Urinary bladder (tissue), 4 donors: ENCODE measurements around the gene KIAA1755. TPM values are rescaled to one million over a fixed set of nuclear protein-coding genes. Genes with fewer than 3 reads are reported as not detected.
"Not testable (repeated sequence)": the region's sequence is repeated elsewhere in the genome, so short reads cannot be mapped to it uniquely, and the experiment has no call there.

ENCODE experiments used
- DNase-seq: peaks from one replicate; pipeline ENCODE4 v3.0.0-alpha.2; 2015; ENCODE audit errors: extremely low spot score
- H3K27ac ChIP-seq: one replicate; pipeline ENCODE4 v1.5.1; 2013; ENCODE audit warnings: low read depth, mild to moderate bottlenecking, moderate library complexity
- H3K36me3 ChIP-seq: one replicate; pipeline ENCODE4 v1.6.1; 2013; ENCODE audit warnings: mild to moderate bottlenecking, moderate library complexity; ENCODE audit not compliant: insufficient read depth
- H3K4me1 ChIP-seq: one replicate; pipeline ENCODE4 v1.6.1; 2013; ENCODE audit warnings: mild to moderate bottlenecking, moderate library complexity; ENCODE audit not compliant: insufficient read depth
- H3K4me3 ChIP-seq: one replicate; pipeline ENCODE4 v1.5.1; 2013; ENCODE audit warnings: low read depth, low read length
- WGBS: extraction: QIAGEN DNeasy Blood & Tissue Kit; methylation state at CpG from one replicate; pipeline ENCODE4 v1.1.7; 2013; 5-methylcytosine and 5-hydroxymethylcytosine counted together
- polyA plus RNA-seq: library from polyadenylated mRNA; stranded (reverse); fragments of 200-250 nt; gene quantifications from one replicate; pipeline ENCODE4 v1.2.3, GENCODE V29; 2013
- total RNA-seq: library from RNA; depleted of rRNA; stranded (reverse); fragments of >200 nt; gene quantifications from one replicate; pipeline ENCODE4 v1.2.3, GENCODE V29; 2014
- donor health status: healthy with polysubstance abuse.
- donor health status: healthy.

The KIAA1755 gene
- total and polyA plus RNA-seq, 2 donors, result 6.1 to 6.8 TPM

DNA sequence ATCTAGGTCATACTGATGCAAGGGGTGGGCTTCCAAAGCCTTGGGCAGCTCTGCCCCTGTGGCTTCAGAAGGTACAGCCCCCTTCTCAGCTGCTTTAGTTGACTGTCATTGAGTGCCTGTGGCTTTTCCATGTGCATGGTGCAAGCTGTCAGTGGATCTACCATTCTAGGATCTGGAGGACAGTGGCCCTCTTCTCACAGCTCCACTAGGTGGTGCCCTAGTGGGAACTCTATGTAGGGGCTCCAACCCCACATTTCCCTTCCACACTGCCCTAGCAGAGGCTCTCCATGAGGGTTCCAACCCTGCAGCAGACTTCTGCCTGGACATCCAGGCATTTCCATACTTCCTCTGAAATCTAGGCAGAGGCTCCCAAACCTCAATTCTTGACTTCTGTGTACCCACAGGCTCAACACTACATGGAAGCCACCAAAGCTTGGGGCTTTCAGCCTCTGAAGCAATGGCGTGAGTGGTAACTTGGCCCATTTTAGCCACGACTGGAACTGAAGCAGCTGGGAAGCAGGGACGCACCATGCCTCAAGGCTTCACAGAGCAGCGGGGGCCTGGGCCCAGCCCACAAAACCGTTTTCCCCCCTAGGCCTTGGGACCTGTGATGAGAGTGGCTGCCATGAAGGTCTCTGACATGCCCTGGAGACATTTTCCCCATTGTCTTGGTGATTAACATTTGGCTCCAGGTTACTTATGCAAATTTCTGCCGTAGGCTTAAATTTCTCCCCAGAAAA is 20.8 kb upstream of the KIAA1755 start:
- H3K4me3 ChIP-seq, DNase-seq, H3K27ac ChIP-seq, H3K36me3 ChIP-seq, H3K4me1 ChIP-seq: not testable (repeated sequence)
- 94% methylated on average over 6 of the region's 6 CpGs for WGBS

DNA sequence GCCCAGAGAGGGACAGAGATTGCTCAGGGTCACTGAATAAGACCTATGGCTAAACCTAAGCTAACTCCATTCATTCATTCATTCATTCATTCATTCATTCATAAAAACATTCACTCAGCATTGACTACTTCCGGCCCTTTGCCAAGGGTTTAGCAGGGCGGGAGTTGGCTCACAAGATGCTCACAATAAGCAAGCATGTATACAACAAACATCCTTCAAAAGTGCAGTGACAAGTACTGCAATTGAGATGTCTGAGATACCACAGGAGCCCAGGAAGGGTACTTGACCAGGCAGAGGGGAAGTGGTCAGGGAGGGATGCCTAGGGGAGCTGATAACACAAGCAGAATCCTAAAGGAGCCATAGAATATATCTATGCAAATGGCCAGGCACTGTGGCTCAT is 18.2 kb upstream of the KIAA1755 start:
- no peak overlapping the region for H3K4me3 ChIP-seq
- H3K36me3 ChIP-seq, result no peaks in the 10 kb centered on the region
- H3K27ac ChIP-seq, result no peak overlapping the region
- no peaks in the 10 kb centered on the region for H3K4me1 ChIP-seq
- DNase-seq, result no peak
- 94% methylated on average over 2 of the region's 2 CpGs for WGBS

DNA sequence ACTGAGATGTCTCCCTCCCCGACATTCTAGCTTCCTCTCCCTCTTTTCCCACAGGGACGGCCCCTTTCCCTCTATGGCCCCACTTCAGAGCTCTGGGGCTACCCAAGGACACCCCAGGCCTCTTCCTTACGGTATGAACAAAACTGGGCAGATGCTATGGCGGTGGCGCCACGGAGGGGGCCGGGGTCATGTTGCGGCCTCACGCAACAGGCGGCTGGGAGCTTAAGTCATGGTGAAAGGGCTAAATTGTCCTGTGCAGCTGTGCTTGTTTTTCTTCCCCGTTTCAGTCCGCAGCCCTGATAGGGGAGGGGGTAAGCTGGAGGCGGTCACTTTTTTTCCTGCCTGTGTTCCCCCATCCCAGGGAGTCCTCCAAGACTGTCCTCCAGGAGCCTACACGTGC is 17.6 kb upstream of the KIAA1755 start:
- Histone ChIP-seq H3K4me1 (no peaks in the 10 kb centered on the region), H3K27ac (no peak overlapping the region), H3K36me3 (no peaks in the 10 kb centered on the region), H3K4me3 (no peak overlapping the region)
- no peak for DNase-seq
- WGBS, result 73% methylated on average over 14 of the region's 14 CpGs

DNA sequence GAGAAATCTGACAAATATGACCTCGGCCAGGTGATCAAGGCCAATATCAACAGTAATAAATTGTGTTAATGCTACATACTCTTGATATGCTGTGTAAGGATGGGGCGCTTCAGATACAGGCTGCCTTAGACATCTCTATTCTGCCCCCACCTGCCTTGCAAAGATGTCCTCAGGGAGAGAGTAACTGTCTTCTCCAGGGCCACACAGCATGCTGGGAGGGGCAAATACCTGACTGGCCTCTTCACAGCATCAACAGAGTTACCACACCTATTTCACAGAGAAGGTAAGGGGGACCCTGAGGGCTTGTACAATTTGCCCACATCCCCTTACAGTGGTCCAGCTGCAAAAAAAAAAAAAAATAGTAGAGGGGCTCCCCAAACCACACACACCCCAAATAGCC is 17.2 kb upstream of the KIAA1755 start:
- Histone ChIP-seq H3K27ac (no peak overlapping the region), H3K4me1 (no peaks in the 10 kb centered on the region), H3K36me3 (no peaks in the 10 kb centered on the region), H3K4me3 (no peak overlapping the region)
- WGBS, result 93% methylated on average over 2 of the region's 2 CpGs
- no peak for DNase-seq

DNA sequence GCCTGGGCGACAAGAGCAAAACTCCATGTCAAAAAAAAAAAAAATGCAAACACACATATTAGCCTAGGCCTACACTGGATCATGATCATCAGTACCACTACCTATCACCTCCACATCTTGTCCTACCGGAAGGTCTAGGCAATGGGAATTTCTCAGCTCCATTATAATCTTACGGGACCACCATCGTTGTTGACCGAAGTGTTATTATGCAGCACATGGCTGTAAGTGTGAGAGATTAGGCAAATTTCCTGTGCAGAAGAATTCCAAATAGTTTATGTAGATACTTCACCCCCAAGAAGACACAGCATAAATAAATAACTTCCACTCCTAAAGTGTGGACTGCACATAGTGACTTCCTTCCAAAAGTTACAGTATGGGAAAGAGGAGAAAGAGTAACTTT is 16.8 kb upstream of the KIAA1755 start:
- H3K36me3 ChIP-seq, result no peaks in the 10 kb centered on the region
- DNase-seq, result no peak
- H3K4me3 ChIP-seq, result no peak overlapping the region
- no peaks in the 10 kb centered on the region for H3K4me1 ChIP-seq
- WGBS, result 91% methylated on average over 5 of the region's 5 CpGs
- H3K27ac ChIP-seq, result no peak overlapping the region

DNA sequence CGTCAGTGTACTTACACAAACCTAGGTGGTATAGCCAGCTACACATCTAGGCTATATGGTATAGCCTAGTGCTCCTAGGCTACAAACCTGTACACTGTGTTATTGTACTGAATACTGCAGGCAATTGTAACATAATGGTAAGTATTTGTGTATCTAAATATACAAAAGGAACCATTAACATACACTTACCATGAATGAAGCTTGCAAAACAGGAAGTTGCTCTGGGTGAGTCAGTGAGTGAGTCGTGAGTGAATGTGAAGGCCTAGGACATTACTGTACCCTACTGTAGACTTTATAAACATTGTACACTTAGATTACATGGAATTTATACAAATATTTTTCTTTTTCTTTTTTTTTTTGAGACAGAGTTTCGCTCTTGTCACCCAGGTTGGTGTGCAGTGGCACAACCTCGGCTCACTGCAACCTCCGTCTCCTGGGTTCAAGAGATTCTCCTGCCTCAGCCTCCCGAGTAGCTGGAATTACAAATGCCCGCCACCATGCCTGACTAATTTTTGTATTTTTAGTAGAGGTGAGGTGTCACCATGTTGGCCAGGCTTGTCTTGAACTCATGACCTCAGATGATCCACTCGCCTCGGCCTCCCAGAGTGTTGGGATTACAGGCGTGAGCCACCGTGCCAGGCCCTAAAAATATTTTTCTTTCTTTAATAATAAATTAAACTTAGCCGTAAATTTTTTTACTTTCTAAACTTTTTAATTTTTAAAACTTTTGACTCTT is 15.4 kb upstream of the KIAA1755 start:
- peaks cover 3% of the 10 kb centered on the region for H3K4me1 ChIP-seq
- H3K4me3 ChIP-seq, result no peak overlapping the region
- DNase-seq, result no peak
- no peaks in the 10 kb centered on the region for H3K36me3 ChIP-seq
- WGBS, result 88% methylated on average over 12 of the region's 12 CpGs
- H3K27ac ChIP-seq, result no peak overlapping the region

DNA sequence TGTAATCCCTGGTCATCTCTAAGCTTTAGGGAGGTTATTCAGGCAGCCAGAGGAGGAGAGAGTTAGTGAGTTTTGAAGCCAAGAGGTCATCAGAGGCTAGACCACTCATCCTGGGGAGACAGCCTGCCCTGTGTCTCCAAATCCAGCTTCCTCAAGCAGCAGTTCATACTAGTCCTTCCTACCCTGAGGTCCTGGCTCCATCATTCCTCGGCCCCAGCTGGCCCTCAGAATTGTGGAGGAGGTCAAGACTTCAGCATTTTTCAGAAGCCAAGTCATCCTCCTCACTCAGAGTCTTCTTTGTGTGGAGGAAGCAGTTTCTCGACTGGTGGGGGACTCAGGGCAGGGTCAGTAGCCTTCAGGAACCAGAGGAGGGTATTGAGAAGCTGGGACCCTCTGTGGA is 12.4 kb upstream of the KIAA1755 start:
- H3K27ac ChIP-seq, result no peak overlapping the region
- no peak for DNase-seq
- WGBS, result 44% methylated on average over 2 of the region's 2 CpGs
- no peaks in the 10 kb centered on the region for H3K36me3 ChIP-seq
- H3K4me3 ChIP-seq, result no peak overlapping the region
- H3K4me1 ChIP-seq, result peaks cover 6% of the 10 kb centered on the region

DNA sequence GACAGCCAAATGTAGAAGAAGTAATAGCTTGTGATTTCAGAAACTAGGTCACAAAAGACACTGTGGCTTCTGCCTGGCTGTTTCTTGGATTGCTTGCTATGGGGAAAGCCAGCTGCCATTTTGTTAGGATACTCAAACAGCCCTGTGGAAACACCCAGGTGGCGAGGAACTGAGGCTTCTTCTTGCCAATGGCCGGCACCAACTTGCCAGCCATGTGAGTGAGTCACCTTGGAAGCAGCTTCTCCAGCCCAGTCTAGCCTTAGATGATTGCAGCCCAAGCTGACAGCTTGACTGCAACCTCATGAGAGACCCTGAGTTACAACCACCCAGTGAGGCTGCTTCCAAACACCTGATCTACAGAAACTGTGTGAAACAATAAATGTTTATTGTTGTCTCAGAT is 11.9 kb upstream of the KIAA1755 start:
- WGBS, result 84% methylated on average over 2 of the region's 2 CpGs
- Histone ChIP-seq H3K27ac (no peak overlapping the region), H3K4me1 (peaks cover 6% of the 10 kb centered on the region), H3K36me3 (no peaks in the 10 kb centered on the region), H3K4me3 (no peak overlapping the region)
- no peak for DNase-seq

DNA sequence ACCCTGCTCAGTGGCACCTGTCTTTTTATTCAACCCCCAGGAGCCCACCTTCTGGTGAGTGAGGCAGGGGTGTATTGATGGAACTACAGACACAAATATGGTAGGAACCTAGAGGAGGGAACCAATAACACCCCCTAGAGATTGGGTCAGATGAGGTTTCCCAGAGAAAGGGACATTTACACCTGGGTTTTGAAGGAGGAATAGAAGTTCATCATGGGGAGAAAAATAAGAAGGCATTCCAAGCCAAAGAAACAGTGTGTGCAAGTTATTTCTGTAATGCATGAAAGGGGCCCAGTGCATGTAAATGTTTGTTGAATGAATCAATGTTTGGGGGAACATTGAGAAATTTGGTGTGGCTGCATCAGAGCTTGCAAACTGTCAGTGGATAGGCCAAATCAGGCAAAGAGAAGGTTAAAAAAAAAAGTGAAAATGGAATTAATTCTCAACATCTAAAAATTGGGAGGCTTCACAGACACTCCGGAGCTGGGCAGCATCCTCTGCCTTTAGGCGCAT is 11.1 kb upstream of the KIAA1755 start:
- WGBS, result 91% methylated on average over 2 of the region's 2 CpGs
- H3K36me3 ChIP-seq, result no peaks in the 10 kb centered on the region
- H3K4me1 ChIP-seq, result peaks cover 6% of the 10 kb centered on the region
- DNase-seq, result no peak
- peak overlapping the region; percentile 41 for H3K27ac ChIP-seq
- no peak overlapping the region for H3K4me3 ChIP-seq

DNA sequence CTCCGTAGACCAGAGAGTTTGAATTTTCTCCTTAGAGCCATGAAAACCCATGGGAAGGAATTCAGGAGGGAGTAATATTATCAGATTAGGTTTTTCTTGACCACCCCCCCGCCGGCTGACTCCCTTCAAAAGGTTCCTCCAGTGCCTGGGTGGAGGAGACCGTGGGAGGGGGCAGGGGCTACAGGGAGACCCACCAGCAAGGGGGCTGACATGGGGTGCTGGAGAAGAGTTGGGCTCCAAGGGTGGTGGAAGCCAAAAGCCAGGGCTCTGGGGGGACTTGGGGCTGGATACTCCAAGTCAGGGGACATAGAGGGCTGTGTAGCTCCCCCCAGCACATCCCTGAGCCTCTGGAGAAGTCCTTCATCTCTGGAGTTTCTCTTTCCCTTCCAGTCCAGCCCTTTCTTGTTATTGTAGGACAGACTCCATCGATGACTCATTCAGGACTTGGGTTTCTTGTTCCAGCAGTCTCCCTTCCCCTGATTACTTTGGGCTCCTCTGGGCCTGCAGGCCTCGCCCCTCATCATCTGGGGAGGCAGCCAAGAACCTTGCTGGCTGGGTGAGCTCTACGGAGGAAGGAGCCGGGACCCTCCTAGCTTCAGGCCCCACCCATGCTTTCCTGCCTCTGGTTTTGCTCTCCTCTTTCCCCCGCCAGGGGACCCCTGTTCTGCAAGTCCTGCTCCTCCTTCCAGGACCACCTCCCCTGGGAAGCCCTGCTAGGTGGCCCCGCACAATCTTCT is 10.5 kb upstream of the KIAA1755 start:
- Histone ChIP-seq H3K4me3 (no peak overlapping the region), H3K4me1 (peaks cover 6% of the 10 kb centered on the region), H3K27ac (peak overlapping the region; percentile 41), H3K36me3 (no peaks in the 10 kb centered on the region)
- 52% methylated on average over 10 of the region's 10 CpGs for WGBS
- peak; percentile 78 for DNase-seq

DNA sequence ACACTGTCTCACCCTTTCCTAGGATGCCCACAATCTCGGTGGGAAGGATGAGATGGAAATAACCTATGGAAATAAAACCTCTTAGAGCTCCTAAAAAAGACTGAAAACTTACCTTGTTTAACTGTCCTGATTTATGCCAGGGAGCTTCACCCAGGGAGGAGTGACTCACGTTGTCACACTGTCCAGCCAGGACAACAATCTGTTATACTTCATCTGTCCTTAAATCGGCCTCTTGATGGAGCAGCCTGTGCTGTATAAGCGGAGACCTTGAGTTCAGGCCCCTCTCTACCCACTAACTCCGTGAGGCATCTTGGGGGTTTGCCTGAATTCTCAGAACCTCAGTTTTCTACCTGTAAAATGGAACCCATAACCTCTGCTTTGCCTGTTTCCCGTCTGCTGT is 9.2 kb upstream of the KIAA1755 start:
- DNase-seq, result no peak
- Histone ChIP-seq H3K27ac (no peak overlapping the region), H3K4me3 (no peak overlapping the region), H3K36me3 (no peaks in the 10 kb centered on the region), H3K4me1 (peaks cover 6% of the 10 kb centered on the region)
- WGBS, result 82% methylated on average over 6 of the region's 6 CpGs

DNA sequence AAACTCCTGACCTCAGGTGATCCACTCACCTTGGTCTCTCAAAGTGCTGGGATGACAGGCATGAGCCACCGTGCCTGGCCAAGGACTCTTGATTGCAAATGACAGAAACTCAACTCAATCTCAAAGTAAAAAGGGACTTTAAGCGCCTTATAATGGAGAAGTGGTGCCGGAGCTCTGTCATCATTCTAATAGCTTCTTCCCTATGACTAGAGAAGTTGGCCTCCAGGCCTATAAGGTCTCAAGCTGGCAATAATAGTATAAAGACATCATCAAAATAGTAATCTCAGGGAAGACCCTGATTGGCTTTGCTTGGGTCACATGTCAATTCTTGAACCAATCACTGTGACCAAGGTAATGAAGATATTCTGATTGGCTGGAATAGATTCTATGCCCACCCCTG is 8.5 kb upstream of the KIAA1755 start:
- H3K4me1 ChIP-seq, result peaks cover 6% of the 10 kb centered on the region
- H3K27ac ChIP-seq, result no peak overlapping the region
- H3K4me3 ChIP-seq, result no peak overlapping the region
- WGBS, result 95% methylated on average over 3 of the region's 3 CpGs
- no peak for DNase-seq
- no peaks in the 10 kb centered on the region for H3K36me3 ChIP-seq

DNA sequence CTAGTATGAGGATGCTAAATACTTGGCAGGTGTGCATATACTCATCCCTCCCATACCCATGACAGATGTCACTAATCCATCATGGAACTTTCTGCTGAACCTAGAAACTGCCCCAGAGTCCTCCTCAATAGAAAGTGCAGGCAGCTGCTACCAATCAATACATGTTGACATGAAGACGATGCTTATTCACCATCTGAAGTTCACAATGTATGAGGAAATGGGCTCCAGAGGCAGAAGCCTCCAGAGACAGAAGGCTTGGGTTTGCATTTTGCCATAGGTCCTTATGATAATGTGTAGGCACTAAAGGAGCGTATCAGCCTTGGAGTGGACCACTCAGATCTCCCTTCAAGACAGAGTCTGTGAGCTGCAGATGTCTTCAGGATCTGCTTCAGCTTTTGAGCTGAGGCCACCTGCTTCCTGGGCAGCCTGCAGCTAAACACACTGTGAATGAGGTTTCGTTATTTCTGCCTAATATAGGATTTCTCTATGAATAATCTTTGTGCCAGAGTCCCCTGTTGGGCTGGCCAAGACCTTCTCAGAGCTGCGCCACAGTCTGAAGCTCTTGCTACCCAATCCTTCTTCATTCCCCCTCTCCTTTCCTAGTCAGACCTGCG is 7.5 kb upstream of the KIAA1755 start:
- H3K4me3 ChIP-seq, result no peak overlapping the region
- WGBS, result 79% methylated on average over 5 of the region's 5 CpGs
- no peak for DNase-seq
- H3K4me1 ChIP-seq, result peaks cover 6% of the 10 kb centered on the region
- H3K27ac ChIP-seq, result no peak overlapping the region
- no peaks in the 10 kb centered on the region for H3K36me3 ChIP-seq
